ENCODE data around the gene TNIP2.

Gene TNIP2

GRCh38 chr4:2757426-2757825, 1.3 kb upstream of the TNIP2 start:
- no peak overlapping the region for H3K27ac ChIP-seq (replicated peaks)
- no peak for DNase-seq (ENCODE audit: low read depth in 1 of 2, low spot score in 1 of 2)
- no peak overlapping the region for H3K4me3 ChIP-seq (replicated peaks; ENCODE audit: insufficient read depth, low read length)
- TF ChIP-seq SPI1 (IDR thresholded peaks at IDR 0.05; ENCODE audit: borderline replicate concordance, low read depth), result no peak
- no peak for TF ChIP-seq CTCF (IDR thresholded peaks at IDR 0.05; ENCODE audit: insufficient read depth, low read length)
- TF ChIP-seq, protein P1, sequence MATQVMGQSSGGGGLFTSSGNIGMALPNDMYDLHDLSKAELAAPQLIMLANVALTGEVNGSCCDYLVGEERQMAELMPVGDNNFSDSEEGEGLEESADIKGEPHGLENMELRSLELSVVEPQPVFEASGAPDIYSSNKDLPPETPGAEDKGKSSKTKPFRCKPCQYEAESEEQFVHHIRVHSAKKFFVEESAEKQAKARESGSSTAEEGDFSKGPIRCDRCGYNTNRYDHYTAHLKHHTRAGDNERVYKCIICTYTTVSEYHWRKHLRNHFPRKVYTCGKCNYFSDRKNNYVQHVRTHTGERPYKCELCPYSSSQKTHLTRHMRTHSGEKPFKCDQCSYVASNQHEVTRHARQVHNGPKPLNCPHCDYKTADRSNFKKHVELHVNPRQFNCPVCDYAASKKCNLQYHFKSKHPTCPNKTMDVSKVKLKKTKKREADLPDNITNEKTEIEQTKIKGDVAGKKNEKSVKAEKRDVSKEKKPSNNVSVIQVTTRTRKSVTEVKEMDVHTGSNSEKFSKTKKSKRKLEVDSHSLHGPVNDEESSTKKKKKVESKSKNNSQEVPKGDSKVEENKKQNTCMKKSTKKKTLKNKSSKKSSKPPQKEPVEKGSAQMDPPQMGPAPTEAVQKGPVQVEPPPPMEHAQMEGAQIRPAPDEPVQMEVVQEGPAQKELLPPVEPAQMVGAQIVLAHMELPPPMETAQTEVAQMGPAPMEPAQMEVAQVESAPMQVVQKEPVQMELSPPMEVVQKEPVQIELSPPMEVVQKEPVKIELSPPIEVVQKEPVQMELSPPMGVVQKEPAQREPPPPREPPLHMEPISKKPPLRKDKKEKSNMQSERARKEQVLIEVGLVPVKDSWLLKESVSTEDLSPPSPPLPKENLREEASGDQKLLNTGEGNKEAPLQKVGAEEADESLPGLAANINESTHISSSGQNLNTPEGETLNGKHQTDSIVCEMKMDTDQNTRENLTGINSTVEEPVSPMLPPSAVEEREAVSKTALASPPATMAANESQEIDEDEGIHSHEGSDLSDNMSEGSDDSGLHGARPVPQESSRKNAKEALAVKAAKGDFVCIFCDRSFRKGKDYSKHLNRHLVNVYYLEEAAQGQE (IDR thresholded peaks at IDR 0.05; ENCODE audit: insufficient replicate concordance, low read depth), result no peak
- no peak for TF ChIP-seq GABPA (IDR thresholded peaks at IDR 0.05; ENCODE audit: low read depth)
- no peak for TF ChIP-seq POLR2AphosphoS5 (IDR thresholded peaks at IDR 0.05; ENCODE audit: low read depth)
- H3K27me3 ChIP-seq (ENCODE audit: insufficient read depth, poor library complexity, severe bottlenecking), result no peaks in the 10 kb centered on the region

GRCh38 chr4:2756691-2757350, 685 bp upstream of the TNIP2 start:
- Histone ChIP-seq H3K27ac (replicated peaks) (no peak overlapping the region), H3K4me3 (replicated peaks; ENCODE audit: insufficient read depth, low read length) (peak overlapping the region; percentile 33), H3K27me3 (ENCODE audit: insufficient read depth, poor library complexity, severe bottlenecking) (no peaks in the 10 kb centered on the region)
- DNase-seq (ENCODE audit: low read depth in 1 of 2, low spot score in 1 of 2), result no peak
- TF ChIP-seq CTCF (IDR thresholded peaks at IDR 0.05; ENCODE audit: insufficient read depth, low read length), result no peak
- TF ChIP-seq SPI1 (IDR thresholded peaks at IDR 0.05; ENCODE audit: borderline replicate concordance, low read depth), result no peak
- TF ChIP-seq, protein P1 (IDR thresholded peaks at IDR 0.05; ENCODE audit: insufficient replicate concordance, low read depth), result no peak
- no peak for TF ChIP-seq POLR2AphosphoS5 (IDR thresholded peaks at IDR 0.05; ENCODE audit: low read depth)
- no peak for TF ChIP-seq GABPA (IDR thresholded peaks at IDR 0.05; ENCODE audit: low read depth)

- no peak for DNase-seq (ENCODE audit: low read depth in 1 of 2, low spot score in 1 of 2)
- Histone ChIP-seq H3K4me3 (replicated peaks; ENCODE audit: insufficient read depth, low read length) (peak overlapping the region; percentile 94), H3K27ac (replicated peaks) (peak overlapping the region; percentile 62), H3K27me3 (ENCODE audit: insufficient read depth, poor library complexity, severe bottlenecking) (no peaks in the 10 kb centered on the region)
- TF ChIP-seq CTCF (IDR thresholded peaks at IDR 0.05; ENCODE audit: insufficient read depth, low read length) (no peak), SPI1 (IDR thresholded peaks at IDR 0.05; ENCODE audit: borderline replicate concordance, low read depth) (no peak)
- TF ChIP-seq, protein P1 (IDR thresholded peaks at IDR 0.05; ENCODE audit: insufficient replicate concordance, low read depth), result no peak
Observed at GRCh38 chr4:2754848-2755819, 1.0 kb downstream of the TNIP2 start.
